ENCODE measurements around the gene WRAP73.
A peak's percentile ranks its signal among the peaks of the same experiment; 100 is the strongest.
"Not testable (repeated sequence)": the region's sequence is repeated elsewhere in the genome, so short reads cannot be mapped to it uniquely, and the experiment has no call there.

WRAP73 gene

DNA sequence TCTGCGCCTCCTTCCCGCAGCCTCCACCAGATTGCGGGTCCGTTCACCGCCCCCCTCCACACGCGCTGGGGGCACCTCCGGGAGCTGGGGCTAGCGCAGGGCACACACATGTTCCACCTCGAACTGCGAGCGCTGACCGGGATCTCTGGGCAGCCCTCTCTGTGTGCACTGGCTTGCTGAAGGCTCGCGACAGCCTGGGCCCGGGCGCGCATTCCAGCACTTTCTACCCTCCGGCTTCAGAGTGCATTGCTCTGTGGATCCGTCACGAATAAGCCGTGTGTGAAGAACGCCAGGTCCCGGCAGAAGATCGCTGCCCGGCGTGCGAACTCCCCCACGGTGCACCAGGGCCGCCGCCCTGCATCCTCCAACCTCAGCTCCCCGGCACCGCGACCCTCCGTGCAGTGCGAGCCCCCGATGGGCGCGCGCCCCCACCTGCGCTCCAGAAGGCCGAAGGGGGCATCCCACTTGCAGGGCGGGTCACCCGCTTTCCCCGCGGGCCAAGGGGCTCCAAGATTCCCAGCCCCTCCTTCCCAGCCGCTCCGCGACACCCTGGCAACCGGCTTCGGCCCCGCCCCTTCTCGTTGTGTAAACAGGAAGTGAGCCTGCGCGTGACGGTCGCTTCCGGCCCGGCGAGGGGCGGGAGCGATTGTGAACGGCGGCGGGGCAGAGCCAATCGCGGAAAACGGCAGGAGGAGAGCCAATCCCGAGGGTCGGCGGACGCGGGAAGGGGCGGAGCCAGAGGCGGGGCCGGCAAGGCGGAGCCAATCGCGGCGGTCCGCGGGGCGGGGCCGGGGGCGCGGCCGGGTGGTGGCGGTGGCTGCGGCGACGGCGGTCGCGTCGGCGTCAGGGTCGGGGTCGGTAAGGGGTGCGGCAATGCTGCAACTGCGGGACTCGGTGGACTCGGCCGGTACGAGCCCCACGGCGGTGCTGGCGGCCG lies 25.4 kb downstream of the WRAP73 start, which contains the start of gene TPRG1L:
TSS of gene TPRG1L (plus strand) at position 816 of the 937 bp plus-strand sequence. CDS start at position 874, 58 bp downstream.
- peaks cover 0 to 35% (median 21%) of the 10 kb centered on the region in 4 donors for H3K4me1 ChIP-seq
- H3K27ac ChIP-seq, result peak within 1 kb of the TSS; percentile 78 to 90
- H3K9me3 ChIP-seq, result no peaks in the 10 kb centered on the region
- H3K36me3 ChIP-seq, result peaks cover 19 to 25% (median 22%) of the 10 kb centered on the region in 3 donors
- peak within 1 kb of the TSS; percentile 72 to 97 for H3K4me3 ChIP-seq
- DNase-seq, result peak; percentile 98 to 99
- intact Hi-C loops (cut with DNase I; ENCODE audit: low total_unique reads), result no loop called here
- TF ChIP-seq, protein P1, sequence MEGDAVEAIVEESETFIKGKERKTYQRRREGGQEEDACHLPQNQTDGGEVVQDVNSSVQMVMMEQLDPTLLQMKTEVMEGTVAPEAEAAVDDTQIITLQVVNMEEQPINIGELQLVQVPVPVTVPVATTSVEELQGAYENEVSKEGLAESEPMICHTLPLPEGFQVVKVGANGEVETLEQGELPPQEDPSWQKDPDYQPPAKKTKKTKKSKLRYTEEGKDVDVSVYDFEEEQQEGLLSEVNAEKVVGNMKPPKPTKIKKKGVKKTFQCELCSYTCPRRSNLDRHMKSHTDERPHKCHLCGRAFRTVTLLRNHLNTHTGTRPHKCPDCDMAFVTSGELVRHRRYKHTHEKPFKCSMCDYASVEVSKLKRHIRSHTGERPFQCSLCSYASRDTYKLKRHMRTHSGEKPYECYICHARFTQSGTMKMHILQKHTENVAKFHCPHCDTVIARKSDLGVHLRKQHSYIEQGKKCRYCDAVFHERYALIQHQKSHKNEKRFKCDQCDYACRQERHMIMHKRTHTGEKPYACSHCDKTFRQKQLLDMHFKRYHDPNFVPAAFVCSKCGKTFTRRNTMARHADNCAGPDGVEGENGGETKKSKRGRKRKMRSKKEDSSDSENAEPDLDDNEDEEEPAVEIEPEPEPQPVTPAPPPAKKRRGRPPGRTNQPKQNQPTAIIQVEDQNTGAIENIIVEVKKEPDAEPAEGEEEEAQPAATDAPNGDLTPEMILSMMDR (IDR thresholded peaks at IDR 0.05), result peak in 1 of 2 experiments; percentile 15
- H3K27me3 ChIP-seq, result no peaks in the 10 kb centered on the region

DNA sequence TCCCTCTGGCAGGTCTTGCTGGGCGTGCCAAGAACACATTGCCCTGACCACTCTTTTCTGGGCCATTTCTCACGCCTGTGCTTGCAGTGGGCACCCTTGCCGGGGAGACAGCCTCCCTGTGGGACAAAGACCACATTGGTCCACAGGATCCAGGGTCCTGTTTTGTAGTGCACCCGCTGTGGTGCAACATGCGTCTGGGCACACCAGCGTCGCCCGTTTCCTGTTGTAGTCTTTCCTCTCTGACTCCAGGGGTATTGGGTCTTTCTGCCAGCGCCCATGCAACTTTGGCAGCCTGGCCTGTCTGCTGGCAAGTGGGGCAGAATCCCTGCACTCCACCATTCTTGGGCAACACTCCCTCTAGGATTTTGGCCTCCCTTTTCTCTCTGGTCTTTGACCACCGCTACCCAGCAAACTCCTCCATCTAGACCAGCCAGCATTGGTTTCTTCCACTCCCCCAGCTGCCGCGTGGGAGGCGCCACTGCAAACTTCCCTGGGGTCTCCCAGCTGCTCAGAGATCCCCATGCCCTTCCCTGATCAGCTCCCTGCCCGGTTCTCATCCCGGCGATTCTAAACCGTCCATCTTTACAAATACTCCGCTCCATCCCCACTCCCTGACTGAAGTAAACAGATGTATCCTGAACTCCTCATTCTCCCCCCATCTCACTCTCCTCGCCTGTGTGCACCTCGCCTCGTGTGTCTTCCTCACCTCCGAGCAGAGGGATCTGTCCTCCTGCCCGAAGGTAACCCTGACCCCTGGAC lies 26.3 kb downstream of the WRAP73 start:
- peak overlapping the region; percentile 72 to 97 for H3K4me3 ChIP-seq
- H3K36me3 ChIP-seq, result peaks cover 12 to 16% (median 14%) of the 10 kb centered on the region in 3 donors
- H3K9me3 ChIP-seq, result no peaks in the 10 kb centered on the region
- H3K27ac ChIP-seq, result peak overlapping the region; percentile 54 to 90
- TF ChIP-seq, protein P1 (IDR thresholded peaks at IDR 0.05), result no peak
- intact Hi-C loops (cut with DNase I; ENCODE audit: low total_unique reads), result no loop called here
- H3K4me1 ChIP-seq, result peaks cover 0 to 35% (median 25%) of the 10 kb centered on the region in 4 donors
- DNase-seq, result no peak
- H3K27me3 ChIP-seq, result peaks cover 0 to 3% of the 10 kb centered on the region in 2 donors

DNA sequence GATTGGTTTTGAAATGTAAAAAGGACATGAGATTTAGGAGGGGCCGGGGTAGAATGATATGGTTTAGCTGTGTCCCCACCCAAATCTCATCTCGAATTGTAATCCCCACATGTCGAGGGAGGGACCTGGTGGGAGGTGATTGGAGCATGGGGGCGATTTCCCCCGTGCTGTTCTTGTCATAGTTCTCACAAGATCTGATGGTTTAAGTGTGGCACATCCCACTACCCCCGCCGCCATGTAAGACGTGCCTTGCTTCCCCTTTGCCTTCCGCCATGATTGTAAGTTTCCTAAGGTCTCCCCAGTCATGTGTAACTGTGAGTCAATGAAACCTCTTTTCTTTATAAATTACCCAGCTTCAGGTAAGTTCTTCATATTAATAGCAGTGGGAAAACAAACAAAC lies 27.8 kb downstream of the WRAP73 start:
- H3K27me3 ChIP-seq; intact Hi-C loops (cut with DNase I; ENCODE audit: low total_unique reads); H3K27ac ChIP-seq; H3K4me3 ChIP-seq; H3K36me3 ChIP-seq; H3K9me3 ChIP-seq; DNase-seq: not testable (repeated sequence)
- peaks cover 0 to 35% (median 25%) of the 10 kb centered on the region in 4 donors for H3K4me1 ChIP-seq

DNA sequence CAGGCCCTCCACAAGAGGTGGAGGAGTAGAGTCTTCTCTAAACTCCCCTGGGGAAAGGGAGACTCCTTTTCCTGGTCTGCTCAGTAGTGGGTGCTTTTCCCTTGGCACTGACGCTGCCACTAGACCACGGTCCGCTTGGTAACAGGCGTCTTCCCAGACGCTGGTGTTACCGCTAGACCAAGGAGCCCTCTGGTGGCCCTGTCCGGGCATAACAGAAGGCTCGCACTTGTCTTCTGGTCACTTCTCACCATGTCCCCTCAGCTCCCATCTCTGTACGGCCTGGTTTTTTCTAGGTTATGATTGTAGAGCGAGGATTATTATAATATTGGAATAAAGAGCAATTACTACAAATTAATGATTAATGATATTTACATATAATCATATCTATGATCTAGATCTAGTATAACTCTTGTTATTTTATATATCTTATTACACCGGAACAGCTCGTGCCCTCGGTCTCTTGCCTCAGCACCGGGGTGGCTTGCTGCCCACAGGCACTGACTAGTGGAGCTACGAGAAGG lies 28.7 kb downstream of the WRAP73 start:
- H3K27me3 ChIP-seq, result peaks cover 0 to 14% of the 10 kb centered on the region in 2 donors
- not testable (repeated sequence) for H3K9me3 ChIP-seq, DNase-seq, H3K36me3 ChIP-seq, H3K27ac ChIP-seq, H3K4me3 ChIP-seq
- H3K4me1 ChIP-seq, result peaks cover 0 to 35% (median 25%) of the 10 kb centered on the region in 4 donors
- TF ChIP-seq, protein P1 (IDR thresholded peaks at IDR 0.05), result peak; percentile 65 to 76
- intact Hi-C loops (cut with DNase I; ENCODE audit: low total_unique reads), result loop anchor here (2.0 kb wide), 1 partner anchor 130 kb away; no protein-coding TSS in a partner anchor

DNA sequence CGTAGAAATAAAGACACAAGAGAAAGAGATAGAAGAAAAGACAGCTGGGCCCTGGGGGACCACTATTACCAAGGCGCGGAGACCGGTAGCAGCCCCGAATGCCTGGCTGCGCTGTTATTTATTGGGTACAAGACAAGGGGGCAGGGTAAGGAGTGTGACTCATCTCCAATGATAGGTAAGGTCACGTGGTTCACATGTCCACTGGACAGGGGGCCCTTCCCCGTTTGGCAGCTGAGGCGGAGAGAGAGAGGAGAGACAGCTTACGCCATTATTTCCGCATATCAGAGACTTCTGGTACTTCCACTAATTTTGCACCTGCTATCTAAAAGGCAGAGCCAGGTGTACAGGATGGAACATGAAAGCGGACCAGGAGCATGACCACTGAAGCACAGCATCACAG lies 29.2 kb downstream of the WRAP73 start:
- Histone ChIP-seq H3K9me3 (no peaks in the 10 kb centered on the region), H3K4me3 (no peak overlapping the region), H3K4me1 (peaks cover 0 to 30% (median 21%) of the 10 kb centered on the region in 4 donors), H3K27ac (no peak overlapping the region), H3K27me3 (peaks cover 0 to 19% of the 10 kb centered on the region in 2 donors), H3K36me3 (no peaks in the 10 kb centered on the region)
- DNase-seq, result no peak
- intact Hi-C loops (cut with DNase I; ENCODE audit: low total_unique reads), result loop anchor here (2.0 kb wide), 1 partner anchor 130 kb away; no protein-coding TSS in a partner anchor
- TF ChIP-seq, protein P1 (IDR thresholded peaks at IDR 0.05), result no peak
